Body of pancreas (tissue), 4 donors: Measurements from ENCODE around the gene VPS33B.
"Not testable (repeated sequence)": the region's sequence is repeated elsewhere in the genome, so short reads cannot be mapped to it uniquely, and the experiment has no call there.

Source experiments
- CTCF ChIP-seq, 7 experiments: fragments of 450-650 bp in 4 of 7; fragments of 200-600 bp in 3 of 7; sonication (generic) in 3 of 7; IDR thresholded peaks; one replicate each; pipeline ENCODE4 v1.5.1; 2016 to 2019; ENCODE audit warnings: antibody characterized with exemption in 7 of 7
- POLR2A ChIP-seq, 3 donors: fragments of 450-650 bp; IDR thresholded peaks; one replicate each; pipeline ENCODE4 v1.6.1; 2016; ENCODE audit warnings: antibody characterized with exemption in 3 of 3, mild to moderate bottlenecking in 2 of 3

GRCh38 chr15:91046056-91046455, 23.7 kb upstream of the VPS33B start:
- not testable (repeated sequence) for TF ChIP-seq POLR2A, CTCF (IDR thresholded peaks at IDR 0.05)
